Stimulated activated CD4-positive, alpha-beta T cell treated with anti-CD3 and anti-CD28 coated beads, Interleukin-4, amount 100 ng/mL, for 1 hour (primary cell): ENCODE results near the gene UPF1.
"Not testable (repeated sequence)": the region's sequence is repeated elsewhere in the genome, so short reads cannot be mapped to it uniquely, and the experiment has no call there.

ENCODE experiments used
- DNase-seq: peaks from one replicate; pipeline ENCODE4 v3.0.0-alpha.2; 2020

The UPF1 gene

GRCh38 chr19:18901491-18901890, 69.7 kb downstream of the UPF1 start:
- no peak for DNase-seq

- not testable (repeated sequence) for DNase-seq
Measured at GRCh38 chr19:18902519-18902918, 70.8 kb downstream of the UPF1 start.

GRCh38 chr19:18903156-18904037, 71.6 kb downstream of the UPF1 start:
- DNase-seq, result no peak

GRCh38 chr19:18904334-18905057, 72.7 kb downstream of the UPF1 start:
- DNase-seq, result no peak

- DNase-seq, result no peak
Measured at GRCh38 chr19:18905058-18905456, 73.3 kb downstream of the UPF1 start.

GRCh38 chr19:18905513-18906236, 73.9 kb downstream of the UPF1 start:
- no peak for DNase-seq

- DNase-seq, result no peak
Measured at GRCh38 chr19:18906605-18907519, 75.1 kb downstream of the UPF1 start.

- DNase-seq, result no peak
Measured at GRCh38 chr19:18908917-18909619, 77.3 kb downstream of the UPF1 start.

GRCh38 chr19:18910010-18910409, 78.3 kb downstream of the UPF1 start:
- no peak for DNase-seq

- DNase-seq, result no peak
Measured at GRCh38 chr19:18910801-18911436, 79.2 kb downstream of the UPF1 start.

GRCh38 chr19:18912933-18913332, 81.2 kb downstream of the UPF1 start:
- DNase-seq, result no peak

- DNase-seq, result no peak
Measured at GRCh38 chr19:18913466-18913865, 81.7 kb downstream of the UPF1 start.

- peak; percentile 32 for DNase-seq
Measured at GRCh38 chr19:18915639-18916038, 83.9 kb downstream of the UPF1 start.

- DNase-seq, result not testable (repeated sequence)
Measured at GRCh38 chr19:18917593-18917992, 85.8 kb downstream of the UPF1 start.
